LoVo (cell line): ENCODE data around the gene MRPS18B.

Experiments used
- DNase-seq: peaks from one replicate; pipeline ENCODE4 v3.0.0-alpha.2; 2016; ENCODE audit warnings: low spot score

The MRPS18B gene

GRCh38 chr6:30617565-30618269 lies at the start of gene MRPS18B:
Gene MRPS18B (plus strand): TSS chr6:30617840. CDS start chr6:30617866, 26 bp downstream.
- peak; percentile 98 for DNase-seq

DNA sequence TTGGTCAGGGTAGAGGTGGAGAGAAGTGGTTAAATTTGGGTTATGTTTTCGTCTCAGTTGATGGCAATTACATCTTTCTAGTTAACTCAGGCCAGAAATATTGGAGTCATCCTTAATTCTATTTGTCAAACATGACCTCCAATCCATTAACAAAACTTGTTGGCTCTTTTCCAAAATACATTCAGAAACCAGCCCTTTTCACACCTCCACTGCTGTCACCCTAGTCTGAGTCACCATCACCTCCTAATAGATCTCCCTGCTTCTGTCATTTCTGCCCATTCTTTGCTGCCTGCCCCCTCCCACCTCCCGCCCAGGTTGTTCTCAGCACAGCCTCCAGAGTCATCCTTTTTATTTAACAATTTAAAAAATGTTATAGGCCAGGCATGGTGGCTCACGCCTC lies 49.4 kb upstream of the MRPS18B start:
- no peak for DNase-seq

DNA sequence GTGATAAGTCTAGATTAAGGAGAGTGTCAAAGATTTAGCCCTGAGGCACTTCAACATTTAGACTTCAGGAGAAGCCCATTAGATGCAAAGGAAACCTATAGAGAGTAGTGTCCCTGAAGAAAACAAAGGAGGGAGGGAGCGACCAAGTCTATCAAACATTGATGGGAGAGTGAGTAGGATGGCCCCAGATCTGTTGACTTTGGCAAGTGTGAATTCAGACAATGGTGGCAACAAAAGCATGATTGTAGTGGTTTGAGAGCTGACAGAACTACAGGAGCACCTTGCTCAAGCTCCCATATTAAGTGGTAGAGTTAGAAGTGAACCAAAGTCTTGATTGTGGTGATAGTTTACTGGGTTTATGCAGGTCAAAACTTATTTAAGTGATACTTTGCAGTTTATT lies 47.4 kb upstream of the MRPS18B start:
- DNase-seq = no peak

GRCh38 chr6:30570740-30571074 lies 46.9 kb upstream of the MRPS18B start:
- DNase-seq = no peak

- peak; percentile 99 for DNase-seq
These were observed 46.4 kb upstream of the MRPS18B start, which contains the start of gene ABCF1 for GRCh38 chr6:30571075-30571761. Gene ABCF1 (plus strand): TSS chr6:30571442. CDS start chr6:30571488, 46 bp downstream.

DNA sequence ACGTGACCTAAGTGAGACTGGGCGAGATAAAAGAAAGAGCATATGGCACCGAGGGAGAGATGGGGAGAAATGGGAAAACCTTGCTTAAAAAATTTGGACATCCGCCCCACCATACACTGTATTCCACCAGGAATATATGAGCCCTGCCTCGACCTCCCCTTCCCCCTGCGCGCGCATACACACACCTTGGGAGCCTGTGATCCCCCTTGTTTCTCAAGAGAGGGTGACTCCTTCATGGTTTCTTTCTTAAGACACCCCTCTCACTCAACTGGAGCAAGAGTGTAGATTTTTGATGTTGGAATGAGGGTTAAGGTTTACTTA lies 45.9 kb upstream of the MRPS18B start:
- no peak for DNase-seq

- no peak for DNase-seq
These were observed 45.5 kb upstream of the MRPS18B start for GRCh38 chr6:30572148-30572547.

- no peak for DNase-seq
These were observed 44.5 kb upstream of the MRPS18B start for GRCh38 chr6:30573113-30573512.

DNA sequence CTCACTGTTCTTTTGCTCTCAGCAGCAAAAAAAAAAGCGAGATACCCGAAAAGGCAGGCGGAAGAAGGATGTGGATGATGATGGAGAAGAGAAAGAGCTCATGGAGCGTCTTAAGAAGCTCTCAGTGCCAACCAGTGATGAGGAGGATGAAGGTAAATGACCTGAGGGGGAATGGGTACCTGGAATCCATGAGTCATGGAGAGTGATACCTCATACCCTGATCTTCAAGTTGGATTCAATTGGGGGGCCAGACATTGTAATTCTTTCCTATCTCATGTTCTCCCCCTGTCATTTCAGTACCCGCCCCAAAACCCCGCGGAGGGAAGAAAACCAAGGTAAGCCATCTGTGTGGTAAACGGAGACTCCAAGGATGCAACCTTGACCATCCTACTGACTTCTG lies 39.6 kb upstream of the MRPS18B start:
- no peak for DNase-seq

DNA sequence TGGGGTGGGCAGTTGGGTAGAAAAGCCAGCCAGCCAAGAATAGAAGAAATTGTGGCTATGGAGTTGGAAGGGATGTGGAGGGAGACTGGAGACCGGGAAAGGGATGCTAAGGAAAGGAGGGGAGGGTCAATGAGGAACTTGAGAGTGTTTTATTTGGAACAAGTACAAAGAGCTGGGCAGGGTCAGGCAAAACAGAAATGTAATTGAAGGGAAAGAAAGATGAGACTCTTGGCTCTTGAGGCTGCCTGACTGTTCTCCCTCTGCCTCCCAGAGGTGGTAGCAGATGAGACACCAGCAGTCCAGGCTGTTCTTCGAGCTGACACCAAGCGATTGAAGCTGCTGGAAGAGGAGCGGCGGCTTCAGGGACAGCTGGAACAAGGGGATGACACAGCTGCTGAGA lies 33.7 kb upstream of the MRPS18B start:
- DNase-seq = no peak

GRCh38 chr6:30589754-30590358 lies 27.8 kb upstream of the MRPS18B start:
- no peak for DNase-seq

DNA sequence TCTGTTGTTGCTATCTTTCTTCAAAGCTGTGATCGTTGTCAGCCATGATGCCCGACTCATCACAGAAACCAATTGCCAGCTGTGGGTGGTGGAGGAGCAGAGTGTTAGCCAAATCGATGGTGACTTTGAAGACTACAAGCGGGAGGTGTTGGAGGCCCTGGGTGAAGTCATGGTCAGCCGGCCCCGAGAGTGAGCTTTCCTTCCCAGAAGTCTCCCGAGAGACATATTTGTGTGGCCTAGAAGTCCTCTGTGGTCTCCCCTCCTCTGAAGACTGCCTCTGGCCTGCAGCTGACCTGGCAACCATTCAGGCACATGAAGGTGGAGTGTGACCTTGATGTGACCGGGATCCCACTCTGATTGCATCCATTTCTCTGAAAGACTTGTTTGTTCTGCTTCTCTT lies 27.1 kb upstream of the MRPS18B start:
- DNase-seq = no peak

GRCh38 chr6:30591008-30591407 lies 26.6 kb upstream of the MRPS18B start:
- DNase-seq = no peak

- DNase-seq = no peak
These were observed 25.4 kb upstream of the MRPS18B start for GRCh38 chr6:30592287-30592686.

GRCh38 chr6:30597315-30598144 lies 20.1 kb upstream of the MRPS18B start:
- DNase-seq = peak; percentile 62

- no peak for DNase-seq
These were observed 18.6 kb upstream of the MRPS18B start for GRCh38 chr6:30598912-30599624.

- no peak for DNase-seq
These were observed 17.9 kb upstream of the MRPS18B start for GRCh38 chr6:30599625-30600324.

GRCh38 chr6:30600451-30600961 lies 17.1 kb upstream of the MRPS18B start:
- DNase-seq = no peak

GRCh38 chr6:30601436-30601814 lies 16.2 kb upstream of the MRPS18B start:
- DNase-seq = no peak

- DNase-seq = no peak
These were observed 15.6 kb upstream of the MRPS18B start for GRCh38 chr6:30601815-30602641.
